GM19025 (cell line): ENCODE results near the gene FADS3.
A peak's percentile ranks its signal among the peaks of the same experiment; 100 is the strongest.

Experiments
- ATAC-seq: cut with Tn5 transposase; IDR thresholded peaks from one replicate; pipeline ENCODE4 v1.9.1; 2021; ENCODE audit warnings: mild to moderate bottlenecking, low read depth, moderate library complexity; ENCODE audit not compliant: unreplicated experiment

The FADS3 gene

DNA sequence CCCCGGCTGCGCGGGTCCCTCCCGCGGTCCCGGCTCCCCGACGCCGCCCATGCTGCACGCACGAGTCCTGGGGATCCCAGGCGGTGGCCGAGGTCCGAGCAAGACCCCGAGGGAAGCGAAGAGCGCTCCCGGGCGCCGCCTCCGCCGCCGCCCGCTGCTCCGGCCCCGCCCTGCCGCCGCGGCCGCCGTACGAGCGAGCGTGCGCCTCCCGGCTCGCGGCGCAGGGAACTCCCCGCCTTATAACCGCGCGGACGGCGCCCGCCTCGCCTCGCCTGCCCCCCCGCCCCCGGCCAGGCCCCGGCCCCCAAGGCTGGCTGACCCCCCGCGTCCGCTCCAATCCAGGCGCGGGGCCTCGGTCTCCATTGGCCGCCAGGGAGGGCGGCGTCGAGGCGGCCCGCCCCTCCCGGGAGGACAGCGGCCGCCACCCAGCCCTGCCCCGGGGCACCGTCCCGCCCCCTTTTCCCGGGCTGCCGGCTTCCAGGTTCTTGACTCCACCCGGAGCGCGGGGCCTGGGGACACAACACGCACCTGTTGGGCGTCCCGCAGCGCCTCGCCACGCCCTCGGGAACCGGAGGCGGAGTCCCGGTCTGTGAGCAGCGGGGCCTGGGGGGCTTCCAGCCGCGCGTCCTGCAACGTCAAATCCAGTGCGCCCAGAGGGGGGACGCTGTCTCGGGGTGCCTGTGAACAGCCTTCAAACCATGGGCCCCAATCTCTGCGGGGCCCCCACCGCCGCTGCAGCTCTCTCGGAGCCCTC lies at the start of gene FADS3:
FADS3 (minus strand) TSS at position 215 of the 754 bp plus-strand sequence; CDS start at position 51, 164 bp downstream.
- peak; percentile 63 for ATAC-seq

DNA sequence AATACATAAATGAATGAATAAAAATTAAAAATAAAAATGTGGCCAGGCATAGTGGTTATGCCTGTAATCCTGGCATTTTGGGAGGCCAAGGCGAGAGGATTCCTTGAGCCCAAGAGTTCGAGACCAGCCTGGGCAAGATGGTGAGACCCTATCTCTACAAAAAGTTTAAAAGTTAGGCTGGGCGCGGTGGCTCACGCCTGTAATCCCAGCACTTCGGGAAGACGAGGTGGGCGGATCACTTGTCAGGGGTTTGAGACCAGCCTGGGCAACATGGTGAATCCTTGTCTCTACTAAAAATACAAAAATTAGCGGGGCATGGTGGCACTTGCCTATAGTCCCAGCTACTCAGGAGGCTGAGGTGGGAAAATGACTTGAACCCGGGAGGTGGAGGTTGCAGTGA lies 49.1 kb upstream of the FADS3 start:
- ATAC-seq, result no peak

DNA sequence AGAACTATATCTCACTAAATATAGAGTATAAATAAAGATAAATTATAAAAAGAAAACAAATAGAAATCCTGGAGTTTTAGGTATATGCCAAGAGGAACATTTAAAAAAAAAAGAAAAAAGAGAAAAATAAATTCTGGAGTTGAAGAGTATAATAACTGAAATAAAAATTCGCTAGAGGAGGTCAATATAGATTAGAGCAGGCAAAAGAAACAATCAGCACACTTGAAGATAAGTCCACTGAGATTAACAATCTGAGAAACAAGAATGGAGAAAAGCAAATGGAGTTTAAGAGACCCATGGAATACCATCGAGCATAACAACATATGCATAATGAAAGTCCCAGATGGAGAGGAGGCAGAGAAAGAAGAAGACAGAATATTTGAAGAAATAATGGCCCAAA lies 44.5 kb upstream of the FADS3 start:
- no peak for ATAC-seq

DNA sequence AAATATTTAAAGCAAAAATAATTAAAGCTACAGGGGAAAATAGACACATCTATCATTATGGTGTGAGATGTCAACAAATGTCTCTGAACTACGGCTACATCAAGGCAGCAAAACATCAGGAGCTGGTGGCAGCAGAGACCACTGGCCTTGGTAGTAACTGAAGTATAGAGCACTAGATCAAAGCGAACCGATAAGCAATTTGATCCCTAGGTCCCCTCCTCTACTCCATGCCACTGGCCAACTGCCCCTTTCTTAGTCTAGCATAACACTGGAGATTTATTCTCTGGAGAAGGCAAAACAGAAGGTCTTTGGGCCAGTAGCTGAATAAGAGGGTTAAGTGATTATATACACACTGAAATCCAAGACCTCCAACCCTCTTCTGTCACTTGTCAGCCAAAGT lies 39.6 kb upstream of the FADS3 start:
- no peak for ATAC-seq

DNA sequence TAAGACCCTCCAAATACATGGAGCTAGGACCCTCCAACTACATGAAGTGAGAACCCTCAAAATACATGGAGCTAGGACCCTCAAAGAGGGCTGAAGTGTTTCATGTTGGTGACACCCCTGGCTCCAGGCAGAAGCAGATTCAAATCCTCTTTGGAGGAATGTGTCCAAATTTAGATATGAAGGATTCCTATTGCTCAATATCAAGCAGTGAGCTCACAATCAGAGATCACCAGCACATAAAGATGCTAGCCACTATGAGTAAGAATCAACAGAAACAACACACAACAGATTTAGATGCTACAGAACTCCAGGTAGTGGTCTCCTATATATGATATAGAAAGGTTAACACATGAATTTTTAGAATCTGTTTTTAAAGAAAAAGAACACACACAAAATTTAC lies 37.3 kb upstream of the FADS3 start:
- no peak for ATAC-seq

- ATAC-seq, result no peak
These were observed 36.2 kb upstream of the FADS3 start for GRCh38 chr11:61927501-61927900.

DNA sequence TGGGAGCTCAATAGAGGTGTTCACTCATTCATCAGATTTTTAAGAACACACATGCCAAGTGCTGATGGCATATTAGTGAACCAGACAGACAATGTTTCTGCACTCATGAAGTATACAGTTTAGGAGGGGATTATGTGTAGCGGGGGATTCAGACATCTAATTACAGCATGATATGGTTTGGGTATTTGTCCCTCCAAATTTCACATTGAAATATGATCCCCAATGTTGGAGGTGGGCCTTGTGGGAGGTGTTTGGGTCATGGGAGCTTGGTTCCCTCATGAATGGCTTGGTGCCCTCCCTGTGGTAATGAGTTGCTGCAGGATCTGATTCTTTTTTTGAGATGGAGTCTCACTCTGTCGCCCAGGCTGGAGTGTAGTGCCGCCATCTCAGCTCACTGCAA lies 34.9 kb upstream of the FADS3 start:
- ATAC-seq, result no peak

- ATAC-seq, result no peak
These were observed 34.4 kb upstream of the FADS3 start for GRCh38 chr11:61925736-61926135.

GRCh38 chr11:61924064-61924455 lies 32.7 kb upstream of the FADS3 start:
- no peak for ATAC-seq

DNA sequence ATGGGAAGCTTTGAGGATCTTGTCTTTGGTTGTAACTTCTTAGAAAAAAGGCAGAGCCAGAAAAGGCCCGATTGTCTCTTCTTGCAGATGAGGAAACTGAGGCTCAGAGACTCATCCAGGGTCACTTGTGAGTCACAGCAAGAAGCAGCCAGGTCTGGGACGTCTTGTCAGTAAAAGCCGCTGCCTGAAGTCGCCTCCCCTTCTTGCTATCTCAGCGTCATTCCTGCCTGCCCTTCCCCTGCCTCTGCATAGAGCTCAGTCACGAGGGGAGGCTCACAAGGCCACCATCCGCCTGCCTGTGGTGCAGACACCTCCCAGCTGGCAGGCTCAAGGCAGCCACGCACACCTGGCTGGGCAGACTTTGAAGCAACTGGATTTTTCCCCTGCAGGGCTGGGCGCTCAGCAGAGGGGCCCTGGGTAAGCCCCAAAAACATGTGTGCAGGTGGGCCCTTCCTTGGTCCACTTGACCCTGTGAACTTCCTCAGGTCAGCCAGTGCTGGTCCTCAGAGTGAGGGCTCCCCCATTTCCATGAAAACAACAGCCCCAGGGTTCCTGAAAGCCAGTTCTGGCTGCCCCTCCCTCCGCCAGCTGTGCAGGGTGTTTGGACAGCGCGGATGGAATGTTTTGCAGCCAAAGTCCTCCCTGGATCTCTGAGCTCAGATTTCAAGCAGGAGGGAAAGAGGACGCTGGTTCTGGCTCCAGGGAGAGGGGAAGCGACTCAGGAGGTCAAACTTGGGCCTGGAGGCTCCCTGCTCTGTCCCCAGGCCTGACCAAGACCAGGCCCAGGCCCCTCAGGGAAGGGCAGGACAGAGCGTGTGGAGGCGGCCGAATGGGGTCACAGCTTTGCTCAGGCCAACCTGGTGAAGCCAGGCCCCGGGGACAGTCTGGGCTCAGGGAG lies 32.1 kb upstream of the FADS3 start:
- ATAC-seq, result no peak

GRCh38 chr11:61922539-61922938 lies 31.2 kb upstream of the FADS3 start:
- no peak for ATAC-seq

- ATAC-seq, result no peak
These were observed 30.1 kb upstream of the FADS3 start for GRCh38 chr11:61921446-61921845.

DNA sequence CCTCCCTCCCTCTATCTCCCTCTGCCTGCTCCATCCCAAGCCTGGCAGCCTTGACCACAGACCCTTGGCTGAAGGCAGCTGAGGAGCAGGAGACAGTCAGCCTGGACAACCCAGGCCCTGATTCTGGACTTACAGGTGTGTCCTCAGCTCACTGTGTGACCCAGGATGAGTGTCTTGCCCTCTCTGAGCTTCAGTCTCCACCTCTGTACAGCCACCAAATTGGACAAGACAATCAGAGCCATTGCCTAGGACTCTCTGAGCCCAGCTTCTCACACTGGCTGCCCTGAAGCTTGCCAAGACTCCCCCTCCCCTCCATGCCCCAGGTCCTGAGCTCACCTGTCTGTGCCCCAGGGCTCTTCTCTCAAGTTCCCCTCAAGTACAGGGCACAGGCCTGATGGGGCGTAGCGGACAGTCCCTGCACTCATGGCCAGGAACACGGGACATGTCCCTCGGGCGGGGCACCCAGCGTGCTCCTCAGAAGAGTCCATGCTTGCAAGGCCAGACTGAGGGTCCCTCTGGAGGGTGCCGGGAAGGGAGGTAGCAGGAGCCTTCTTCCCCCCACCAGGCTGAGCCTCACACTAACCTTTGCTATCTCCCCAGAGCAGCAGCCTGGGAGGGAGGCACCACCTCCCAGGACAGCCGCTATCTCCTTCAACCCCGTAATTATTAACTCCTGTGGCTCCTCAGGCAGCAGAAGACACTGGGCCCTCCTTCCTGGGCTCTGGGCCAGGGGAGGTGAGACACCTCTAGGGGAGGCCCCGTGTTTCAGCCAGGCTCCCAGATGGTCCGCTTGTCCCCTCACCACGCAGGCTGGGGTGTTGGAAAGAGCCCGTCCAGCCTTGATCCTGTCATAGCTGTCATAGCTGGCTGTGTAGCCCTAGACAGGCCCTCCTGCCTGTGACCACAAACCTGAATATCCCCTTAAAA lies 28.6 kb upstream of the FADS3 start:
- no peak for ATAC-seq

GRCh38 chr11:61918938-61919704 lies 27.8 kb upstream of the FADS3 start:
- no peak for ATAC-seq

DNA sequence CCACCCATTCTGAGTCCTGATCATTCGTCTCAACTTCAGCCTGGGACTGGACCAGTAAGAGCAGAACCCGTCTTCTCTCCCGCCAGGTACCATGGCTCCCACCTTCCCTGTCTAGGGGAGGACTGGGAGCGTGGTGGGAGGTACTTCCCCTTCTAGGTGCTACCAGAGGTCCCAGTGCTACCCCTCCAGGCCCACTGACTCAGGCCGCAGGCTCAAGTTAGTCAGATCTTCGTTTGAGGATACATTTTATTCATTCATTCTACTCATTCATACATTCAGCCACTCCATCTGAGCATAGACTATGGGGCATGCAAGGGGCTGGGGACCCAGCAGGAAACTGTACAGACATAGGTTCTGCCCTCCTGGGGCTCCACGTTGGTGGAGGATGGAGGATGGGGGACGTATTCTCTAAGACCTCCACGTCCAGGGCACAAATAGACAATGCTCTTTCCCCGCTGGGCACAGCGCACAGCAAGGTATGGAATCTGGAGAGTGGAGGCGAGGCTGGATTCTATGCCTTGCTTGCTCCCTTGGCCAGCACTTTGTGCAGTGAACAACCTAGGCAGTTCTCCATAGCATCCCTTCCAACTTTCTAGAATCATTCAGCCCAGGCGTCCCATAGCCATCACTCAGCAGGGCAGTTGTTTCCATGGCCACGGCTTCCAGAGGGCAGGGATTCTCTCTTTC lies 27.0 kb upstream of the FADS3 start:
- no peak for ATAC-seq

- ATAC-seq, result no peak
These were observed 26.2 kb upstream of the FADS3 start, which contains the start of gene RAB3IL1 for GRCh38 chr11:61917334-61918109. Gene RAB3IL1, minus strand, starts transcription at chr11:61917566. Its CDS starts 199 bp downstream, at chr11:61917367.

- ATAC-seq, result no peak
These were observed 25.5 kb upstream of the FADS3 start for GRCh38 chr11:61916737-61917333.
